ENCODE measurements around the gene ETV4. TPM values are rescaled to one million over a fixed set of nuclear protein-coding genes. Genes with fewer than 3 reads are reported as not detected.

ETV4 gene
- total and polyA plus RNA-seq, 7 donors = 0.46 to 2.6 (median 1.2) TPM; not detected in 2

DNA sequence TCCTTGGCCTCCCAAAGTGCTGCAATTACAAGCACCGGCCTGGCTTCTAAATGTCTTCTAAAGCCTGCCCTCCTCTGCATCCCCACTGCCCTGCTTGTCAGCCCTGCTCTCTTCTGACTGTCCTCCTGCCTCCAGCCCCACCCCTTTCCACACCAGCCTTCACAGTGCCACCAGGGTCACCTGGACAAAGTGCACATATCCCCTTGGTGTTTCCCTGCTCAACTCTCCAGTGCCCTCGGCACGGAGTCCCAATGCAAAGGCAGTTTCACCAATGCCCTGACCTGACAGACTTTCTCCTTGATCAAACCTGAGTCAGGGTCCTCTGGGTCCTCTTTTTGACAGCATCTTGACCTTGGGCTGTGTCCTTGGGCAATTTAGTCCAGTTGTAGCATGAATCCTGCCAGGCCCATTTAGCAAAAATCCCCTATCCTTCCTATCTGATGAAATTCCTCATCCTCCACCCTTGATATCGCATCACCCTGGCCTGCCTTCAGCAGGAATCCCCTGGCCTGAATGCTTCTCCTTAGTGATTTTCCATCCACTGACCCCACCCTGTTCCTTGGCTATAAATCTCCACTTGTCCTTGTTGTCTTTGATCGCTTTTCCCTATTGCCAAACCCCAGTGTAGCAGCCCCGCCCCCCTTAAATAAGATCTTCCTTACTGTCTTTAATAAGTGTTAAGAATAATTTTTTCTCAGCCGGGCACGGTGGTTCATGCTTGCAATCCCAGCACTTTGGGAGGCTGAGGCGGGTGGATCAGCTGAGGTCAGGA, 42.7 kb upstream of the ETV4 start:
- H3K27ac ChIP-seq = no peak overlapping the region
- WGBS, 2 donors = 84 to 89% methylated on average over 9 of the region's 9 CpGs
- TF ChIP-seq POLR2A (IDR thresholded peaks at IDR 0.05) (no peak), EP300 (IDR thresholded peaks at IDR 0.05) (no peak), POLR2AphosphoS5 (IDR thresholded peaks at IDR 0.05) (no peak)
- TF ChIP-seq, protein P1, sequence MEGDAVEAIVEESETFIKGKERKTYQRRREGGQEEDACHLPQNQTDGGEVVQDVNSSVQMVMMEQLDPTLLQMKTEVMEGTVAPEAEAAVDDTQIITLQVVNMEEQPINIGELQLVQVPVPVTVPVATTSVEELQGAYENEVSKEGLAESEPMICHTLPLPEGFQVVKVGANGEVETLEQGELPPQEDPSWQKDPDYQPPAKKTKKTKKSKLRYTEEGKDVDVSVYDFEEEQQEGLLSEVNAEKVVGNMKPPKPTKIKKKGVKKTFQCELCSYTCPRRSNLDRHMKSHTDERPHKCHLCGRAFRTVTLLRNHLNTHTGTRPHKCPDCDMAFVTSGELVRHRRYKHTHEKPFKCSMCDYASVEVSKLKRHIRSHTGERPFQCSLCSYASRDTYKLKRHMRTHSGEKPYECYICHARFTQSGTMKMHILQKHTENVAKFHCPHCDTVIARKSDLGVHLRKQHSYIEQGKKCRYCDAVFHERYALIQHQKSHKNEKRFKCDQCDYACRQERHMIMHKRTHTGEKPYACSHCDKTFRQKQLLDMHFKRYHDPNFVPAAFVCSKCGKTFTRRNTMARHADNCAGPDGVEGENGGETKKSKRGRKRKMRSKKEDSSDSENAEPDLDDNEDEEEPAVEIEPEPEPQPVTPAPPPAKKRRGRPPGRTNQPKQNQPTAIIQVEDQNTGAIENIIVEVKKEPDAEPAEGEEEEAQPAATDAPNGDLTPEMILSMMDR (IDR thresholded peaks at IDR 0.05) = no peak
- H3K4me1 ChIP-seq = peaks cover 0 to 23% (median 19%) of the 10 kb centered on the region in 4 donors
- no peaks in the 10 kb centered on the region for H3K27me3 ChIP-seq
- intact Hi-C loops (cut with DNase I) = no loop called here
- no peaks in the 10 kb centered on the region for H3K9me3 ChIP-seq
- DNase-seq = no peak
- H3K36me3 ChIP-seq = no peaks in the 10 kb centered on the region
- no peak overlapping the region for H3K4me3 ChIP-seq

DNA sequence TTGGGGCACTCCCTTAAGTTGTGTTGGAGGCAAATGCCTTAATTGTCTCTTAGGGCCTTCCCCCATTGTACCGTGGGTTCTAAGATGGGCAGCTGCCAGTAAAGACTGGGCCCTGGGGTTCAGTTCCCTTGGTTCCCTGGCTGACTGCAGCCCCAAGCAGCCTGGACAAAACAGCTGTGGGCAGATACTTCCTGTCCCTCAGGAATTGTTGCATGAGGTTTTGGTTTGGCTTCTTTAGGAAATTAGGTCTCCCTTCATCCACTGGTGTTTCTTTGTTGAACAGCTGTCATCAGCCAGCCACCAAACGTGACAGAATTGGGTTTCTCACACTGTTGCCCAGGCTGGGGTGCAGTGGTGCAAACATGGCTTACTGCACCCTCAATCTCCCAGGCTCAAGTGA, 42.0 kb upstream of the ETV4 start:
- intact Hi-C loops (cut with DNase I) = no loop called here
- no peak for DNase-seq
- no peak overlapping the region for H3K4me3 ChIP-seq
- no peaks in the 10 kb centered on the region for H3K27me3 ChIP-seq
- no peaks in the 10 kb centered on the region for H3K9me3 ChIP-seq
- no peaks in the 10 kb centered on the region for H3K36me3 ChIP-seq
- no peak overlapping the region for H3K27ac ChIP-seq
- peaks cover 0 to 23% (median 19%) of the 10 kb centered on the region in 4 donors for H3K4me1 ChIP-seq
- 64 to 71% methylated on average over 2 of the region's 2 CpGs for WGBS, 2 donors
- TF ChIP-seq EP300 (IDR thresholded peaks at IDR 0.05) = no peak

DNA sequence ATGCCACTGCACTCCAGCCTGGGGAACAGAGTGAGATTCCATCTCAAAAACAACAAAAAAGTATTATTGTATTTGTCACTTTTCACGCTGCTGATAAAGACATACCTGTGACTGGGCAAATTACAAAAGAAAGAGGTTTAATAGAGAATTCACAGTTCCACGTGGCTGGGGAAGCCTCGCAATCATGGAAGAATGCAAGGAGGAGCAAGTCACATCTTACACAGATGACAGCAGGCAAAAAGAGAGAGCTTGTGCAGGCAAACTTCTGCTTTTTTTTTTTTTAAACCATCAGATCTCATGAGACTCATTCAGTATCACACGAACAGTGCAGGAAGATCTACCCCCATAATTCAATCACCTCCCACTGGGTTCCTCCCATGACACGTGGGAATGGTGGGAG, 41.5 kb upstream of the ETV4 start:
- no peak for DNase-seq
- H3K27ac ChIP-seq = no peak overlapping the region
- H3K4me1 ChIP-seq = peaks cover 0 to 21% (median 18%) of the 10 kb centered on the region in 4 donors
- H3K9me3 ChIP-seq = no peaks in the 10 kb centered on the region
- H3K4me3 ChIP-seq = no peak overlapping the region
- 82 to 84% methylated on average over 5 of the region's 5 CpGs for WGBS, 2 donors
- no peak for TF ChIP-seq POLR2A (IDR thresholded peaks at IDR 0.05)
- no peak for TF ChIP-seq EP300 (IDR thresholded peaks at IDR 0.05)
- TF ChIP-seq, protein P1 (IDR thresholded peaks at IDR 0.05) = no peak
- no peak for TF ChIP-seq POLR2AphosphoS5 (IDR thresholded peaks at IDR 0.05)
- no peaks in the 10 kb centered on the region for H3K36me3 ChIP-seq
- H3K27me3 ChIP-seq = no peaks in the 10 kb centered on the region
- intact Hi-C loops (cut with DNase I) = no loop called here

- TF ChIP-seq POLR2A (IDR thresholded peaks at IDR 0.05) = no peak
- no peak for TF ChIP-seq POLR2AphosphoS5 (IDR thresholded peaks at IDR 0.05)
- no peak for TF ChIP-seq EP300 (IDR thresholded peaks at IDR 0.05)
- TF ChIP-seq, protein P1 (IDR thresholded peaks at IDR 0.05) = no peak
- H3K9me3 ChIP-seq = no peaks in the 10 kb centered on the region
- DNase-seq = no peak
- H3K36me3 ChIP-seq = no peaks in the 10 kb centered on the region
- peaks cover 0 to 3% (median under 1%) of the 10 kb centered on the region in 4 donors for H3K4me1 ChIP-seq
- no peaks in the 10 kb centered on the region for H3K27me3 ChIP-seq
- intact Hi-C loops (cut with DNase I) = no loop called here
- no peak overlapping the region for H3K27ac ChIP-seq
- H3K4me3 ChIP-seq = no peak overlapping the region
- 78 to 91% methylated on average over 6 of the region's 6 CpGs for WGBS, 2 donors
Observed at GRCh38 chr17:43584666-43585102, 38.5 kb upstream of the ETV4 start.

DNA sequence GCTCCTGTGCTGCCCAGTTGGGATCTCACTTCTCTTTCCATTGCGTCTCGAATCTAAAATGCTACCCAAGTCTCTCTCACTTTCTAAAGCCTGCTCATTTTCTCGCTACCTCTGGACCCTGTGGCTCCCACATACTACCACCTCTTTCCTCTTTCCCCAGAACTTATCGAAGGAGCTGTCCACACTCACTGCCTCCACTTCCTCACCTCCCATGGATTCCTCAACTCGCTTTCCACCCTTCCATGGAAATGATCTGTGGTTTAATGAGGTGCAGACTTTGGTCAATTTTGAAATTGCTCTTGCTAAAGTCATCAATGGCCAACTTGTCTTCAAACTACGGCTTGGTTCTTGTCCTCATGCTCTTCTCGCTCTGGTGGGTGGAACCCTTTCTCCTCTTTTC, 37.2 kb upstream of the ETV4 start:
- TF ChIP-seq EP300 (IDR thresholded peaks at IDR 0.05) (no peak), POLR2AphosphoS5 (IDR thresholded peaks at IDR 0.05) (no peak), POLR2A (IDR thresholded peaks at IDR 0.05) (no peak)
- TF ChIP-seq, protein P1 (IDR thresholded peaks at IDR 0.05) = no peak
- H3K4me1 ChIP-seq = peaks cover 0 to 16% (median 12%) of the 10 kb centered on the region in 4 donors
- no peak overlapping the region for H3K4me3 ChIP-seq
- no peaks in the 10 kb centered on the region for H3K36me3 ChIP-seq
- no peak overlapping the region for H3K27ac ChIP-seq
- 91% methylated on average over 7 of the region's 7 CpGs for WGBS, 2 donors
- DNase-seq = no peak
- no peaks in the 10 kb centered on the region for H3K9me3 ChIP-seq
- no peaks in the 10 kb centered on the region for H3K27me3 ChIP-seq
- intact Hi-C loops (cut with DNase I) = no loop called here

Data from sigmoid colon (tissue), 7 donors.